SK-N-SH (cell line): ENCODE results near the gene SKA2. TPM values are rescaled to one million over a fixed set of nuclear protein-coding genes. Genes with fewer than 3 reads are reported as not detected.

ENCODE experiments used
- CTCF ChIA-PET: fragments of 300-600, 350-600 bp; formaldehyde crosslinking; extraction: SDS; loops from one replicate; lab custom pipeline; 2021; lab: Yijun Ruan, JAX
- POLR2A ChIA-PET: fragments of 350-600 bp; sonication (Branson Sonifier 250); formaldehyde crosslinking; extraction: SDS; loops from one replicate; lab custom pipeline; 2020; ENCODE audit warnings: antibody characterized with exemption, inconsistent platforms; lab: Yijun Ruan, JAX
- DNase-seq: peaks from one replicate; pipeline ENCODE4 v3.0.0; 2012
- H2AFZ ChIP-seq: fragments of 200-600 bp; sonication (generic); 2 replicates; pipeline ENCODE4 v1.8.1; 2016; ENCODE audit warnings: antibody characterized with exemption, mild to moderate bottlenecking, low read depth
- H3F3A ChIP-seq: fragments of 200-600 bp; sonication (generic); replicated peaks from 2 replicates; pipeline ENCODE3; 2016; ENCODE audit warnings: antibody characterized with exemption, mild to moderate bottlenecking; ENCODE audit not compliant: insufficient read depth
- H3K27ac ChIP-seq, 2 experiments: fragments of 200-500 bp in 1 of 2; fragments of 200-600 bp in 1 of 2; sonication (Bioruptor generic) in 1 of 2; sonication (generic), shearing (Covaris generic) in 1 of 2; 2 replicates each; pipeline versions ENCODE4 v1.5.1 to v1.6.1; 2014 to 2016; ENCODE audit warnings: low read depth in 2 of 2, inconsistent platforms in 1 of 2, low read length in 1 of 2, mild to moderate bottlenecking in 1 of 2, mixed read lengths in 1 of 2
- H3K27me3 ChIP-seq: fragments of 200-600 bp; sonication (generic), shearing (Covaris generic); 2 replicates; pipeline ENCODE4 v1.6.1; 2016; ENCODE audit warnings: mixed run types; ENCODE audit not compliant: insufficient read depth
- H3K36me3 ChIP-seq, 2 experiments: fragments of 200-500 bp in 1 of 2; fragments of 200-600 bp in 1 of 2; sonication (Bioruptor generic) in 1 of 2; sonication (generic) in 1 of 2; replicated peaks in 1 of 2; 2 replicates each; pipeline versions ENCODE3 to v1.5.1; 2014 to 2016; ENCODE audit warnings: low read length in 1 of 2, mild to moderate bottlenecking in 1 of 2; ENCODE audit not compliant: insufficient read depth in 2 of 2, control insufficient read depth in 1 of 2
- H3K4me1 ChIP-seq, 2 experiments: fragments of 200-500 bp in 1 of 2; fragments of 200-600 bp in 1 of 2; sonication (Bioruptor generic) in 1 of 2; sonication (generic), shearing (Covaris generic) in 1 of 2; 2 replicates each; pipeline versions ENCODE4 v1.5.1 to v1.6.1; 2014 to 2016; ENCODE audit warnings: low read depth in 1 of 2, low read length in 1 of 2, mixed run types in 1 of 2; ENCODE audit not compliant: insufficient read depth in 2 of 2, control insufficient read depth in 1 of 2
- H3K4me2 ChIP-seq: fragments of 200-600 bp; sonication (generic), shearing (Covaris generic); 2 replicates; pipeline ENCODE4 v1.6.1; 2017; ENCODE audit warnings: mixed run types
- H3K4me3 ChIP-seq, 2 experiments: fragments of 200-500 bp in 1 of 2; fragments of 200-600 bp in 1 of 2; sonication (Bioruptor generic) in 1 of 2; sonication (generic), shearing (Covaris generic) in 1 of 2; 2 replicates each; pipeline versions ENCODE4 v1.5.1 to v1.8.1; 2014 to 2016; ENCODE audit warnings: low read depth in 2 of 2, inconsistent platforms in 1 of 2, low read length in 1 of 2, mild to moderate bottlenecking in 1 of 2, mixed read lengths in 1 of 2, moderate library complexity in 1 of 2
- H3K79me2 ChIP-seq: fragments of 200-600 bp; sonication (generic); 2 replicates; pipeline ENCODE4 v1.8.1; 2017; ENCODE audit warnings: mild to moderate bottlenecking; ENCODE audit not compliant: insufficient read depth
- H3K9ac ChIP-seq: fragments of 200-600 bp; sonication (generic); 2 replicates; pipeline ENCODE4 v1.6.1; 2017; ENCODE audit warnings: mixed run types
- H3K9me2 ChIP-seq: fragments of 200-600 bp; sonication (generic); 2 replicates; pipeline ENCODE4 v1.6.1; 2017; ENCODE audit warnings: mixed run types
- H3K9me3 ChIP-seq: fragments of 200-600 bp; sonication (generic); 2 replicates; pipeline ENCODE4 v1.6.1; 2017; ENCODE audit warnings: mixed run types, mild to moderate bottlenecking, moderate library complexity
- H4K20me1 ChIP-seq: fragments of 200-600 bp; sonication (generic); 2 replicates; pipeline ENCODE4 v1.6.1; 2017; ENCODE audit warnings: mild to moderate bottlenecking, mixed run types; ENCODE audit not compliant: insufficient read depth
- CHD2 ChIP-seq: fragments of 150-350 bp; IDR thresholded peaks from 2 replicates; pipeline ENCODE4 v1.6.1; 2018; ENCODE audit warnings: low read length; ENCODE audit not compliant: partially characterized antibody
- CTCF ChIP-seq: fragments of 200-600 bp; sonication (generic); IDR thresholded peaks from 2 replicates; pipeline ENCODE4 v1.6.1; 2017; ENCODE audit warnings: antibody characterized with exemption, mild to moderate bottlenecking, moderate library complexity
- EP300 ChIP-seq, 2 experiments: IDR thresholded peaks; 2 replicates each; pipeline versions ENCODE4 v1.4.0 to v1.6.1; 2012; ENCODE audit warnings: borderline replicate concordance in 1 of 2, low read depth in 1 of 2, low read length in 1 of 2
- FOSL2 ChIP-seq: IDR thresholded peaks from 2 replicates; pipeline ENCODE4 v1.4.0; 2012; ENCODE audit warnings: low read depth, mild to moderate bottlenecking, moderate library complexity, borderline replicate concordance
- FOXM1 ChIP-seq: IDR thresholded peaks from 2 replicates; pipeline ENCODE4 v1.4.0; 2012; ENCODE audit warnings: low read depth, mild to moderate bottlenecking
- GABPA ChIP-seq: IDR thresholded peaks from 2 replicates; pipeline ENCODE4 v1.4.0; 2012; ENCODE audit warnings: low read depth, mild to moderate bottlenecking
- IRF3 ChIP-seq: fragments of 150-350 bp; IDR thresholded peaks from 2 replicates; pipeline ENCODE4 v1.6.1; 2016; ENCODE audit warnings: mild to moderate bottlenecking, low read depth, low read length
- MXI1 ChIP-seq: IDR thresholded peaks from 2 replicates; pipeline ENCODE4 v1.6.1; 2012; ENCODE audit warnings: mild to moderate bottlenecking, low read depth, low read length, improper control_type of control experiment
- RCOR1 ChIP-seq: fragments of 150-350 bp; IDR thresholded peaks from 2 replicates; pipeline ENCODE4 v1.6.1; 2017; ENCODE audit warnings: antibody characterized with exemption, low read length
- RXRA ChIP-seq: IDR thresholded peaks from 2 replicates; pipeline ENCODE4 v1.4.0; 2012; ENCODE audit warnings: low read depth, mild to moderate bottlenecking, borderline replicate concordance
- SMC3 ChIP-seq: IDR thresholded peaks from 2 replicates; pipeline ENCODE4 v1.6.1; 2012; ENCODE audit warnings: low read depth, low read length, improper control_type of control experiment
- TAF1 ChIP-seq: IDR thresholded peaks from 2 replicates; pipeline ENCODE4 v1.6.1; 2012; ENCODE audit warnings: low read depth, mild to moderate bottlenecking, low read length, moderate library complexity, borderline replicate concordance
- TCF12 ChIP-seq: IDR thresholded peaks from 2 replicates; pipeline ENCODE4 v1.4.0; 2012
- USF1 ChIP-seq: IDR thresholded peaks from 2 replicates; pipeline ENCODE4 v1.4.0; 2012; ENCODE audit warnings: low read depth, borderline replicate concordance
- WGBS: methylation state at CpG from one replicate; pipeline ENCODE4 v1.1.6; 2017; ENCODE audit warnings: low lambda C conversion rate; 5-methylcytosine and 5-hydroxymethylcytosine counted together
- polyA plus RNA-seq, 3 experiments: library from polyadenylated mRNA; depleted of rRNA; stranded (reverse); fragments of >200 nt; gene quantifications; 2 replicates each; pipeline ENCODE4 v1.2.3, GENCODE V29; 2012

The SKA2 gene
- polyA plus RNA-seq, 1 of the 3 experiments (the other 2 are of a cell fraction), result 12.8 TPM

- H2AFZ ChIP-seq, result no peak overlapping the region
- no peak overlapping the region for H3K27ac ChIP-seq
- H3K4me1 ChIP-seq, result no peaks in the 10 kb centered on the region
- no peaks in the 10 kb centered on the region; the same call in 1 of the 2 replicates for H4K20me1 ChIP-seq
- no peaks in the 10 kb centered on the region for H3K9me3 ChIP-seq
- H3K27me3 ChIP-seq, result no peaks in the 10 kb centered on the region
- no peak overlapping the region for H3K4me3 ChIP-seq
- no peak overlapping the region for H3K4me2 ChIP-seq
- ChIA-PET POLR2A (no interaction called here), CTCF (interaction anchor here (1.5 kb wide), 1 partner anchor 9 kb away, joined by 5 read pairs; no protein-coding TSS in a partner anchor)
- H3F3A ChIP-seq, result peaks cover 9% of the 10 kb centered on the region
- no peaks in the 10 kb centered on the region for H3K9me2 ChIP-seq
- DNase-seq, result no peak
- no peak overlapping the region for H3K9ac ChIP-seq
- TF ChIP-seq USF1 (no peak), MXI1 (no peak), CTCF (no peak), RCOR1 (no peak), TCF12 (no peak), GABPA (no peak), TAF1 (no peak), RXRA (no peak), FOXM1 (no peak), FOSL2 (no peak), CHD2 (no peak), IRF3 (no peak), EP300 (IDR thresholded peaks at IDR 0.05; ENCODE audit: borderline replicate concordance in 1 of 2, low read depth in 1 of 2, low read length in 1 of 2) (no peak), SMC3 (no peak)
- WGBS, result over 99% methylated on average over 11 of the region's 11 CpGs
- H3K79me2 ChIP-seq, result peaks cover 86% of the 10 kb centered on the region
- peaks cover 3 to 19% of the 10 kb centered on the region in 2 experiments for H3K36me3 ChIP-seq
Observed at GRCh38 chr17:59174671-59175070, 19.7 kb upstream of the SKA2 start.
